D721Med (cell line): ENCODE data around the gene CLRN2.

Source experiments
- DNase-seq: peaks from one replicate; pipeline ENCODE4 v3.0.0; 2011; ENCODE audit warnings: low spot score; ENCODE audit not compliant: insufficient read length
- FAIRE-seq: peaks from 2 replicates; lab custom pipeline; 2011; peaks lifted over from hg19 to GRCh38; lab: Jason Lieb, UNC
- TF ChIP-seq, protein P1 (sequence below): IDR thresholded peaks from 2 replicates; pipeline ENCODE4 v1.5.1; 2012; ENCODE audit warnings: mild to moderate bottlenecking, control low read depth; ENCODE audit not compliant: insufficient read depth; ENCODE audit errors: missing control alignments

CLRN2 gene

DNA sequence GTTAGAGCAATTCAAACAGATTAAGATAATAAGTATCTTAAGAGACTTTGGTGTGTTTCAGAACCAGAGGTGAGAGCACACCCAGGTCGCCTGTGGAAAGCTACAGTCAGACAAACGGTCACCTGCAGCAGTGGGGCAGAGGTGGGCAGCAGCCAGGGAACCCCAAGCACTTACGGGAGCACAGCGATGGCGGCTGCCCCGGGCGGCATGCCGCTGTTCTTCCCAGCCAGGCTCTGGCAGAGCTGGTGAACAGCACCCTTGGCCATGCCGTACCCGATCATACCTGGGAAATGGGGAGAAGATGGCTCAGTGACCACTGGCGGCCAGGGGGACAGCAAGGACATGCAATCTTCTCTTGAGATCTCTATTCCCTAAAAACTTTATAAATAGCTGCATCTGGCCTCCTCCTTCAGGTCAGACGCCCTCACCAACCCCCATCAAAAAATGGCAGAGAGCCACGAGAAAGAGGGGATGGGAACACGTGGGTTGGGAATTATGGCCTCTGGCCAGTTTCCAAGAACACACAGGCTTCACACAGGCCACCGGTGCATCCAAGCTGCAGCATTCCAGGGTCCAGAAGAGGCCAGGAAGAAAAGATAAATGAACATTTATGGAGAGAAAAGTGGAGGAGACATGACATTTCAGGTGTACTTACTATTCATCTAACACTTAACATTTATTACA, 22.8 kb upstream of the CLRN2 start:
- FAIRE-seq (no peak), DNase-seq (no peak)
- TF ChIP-seq, protein P1, sequence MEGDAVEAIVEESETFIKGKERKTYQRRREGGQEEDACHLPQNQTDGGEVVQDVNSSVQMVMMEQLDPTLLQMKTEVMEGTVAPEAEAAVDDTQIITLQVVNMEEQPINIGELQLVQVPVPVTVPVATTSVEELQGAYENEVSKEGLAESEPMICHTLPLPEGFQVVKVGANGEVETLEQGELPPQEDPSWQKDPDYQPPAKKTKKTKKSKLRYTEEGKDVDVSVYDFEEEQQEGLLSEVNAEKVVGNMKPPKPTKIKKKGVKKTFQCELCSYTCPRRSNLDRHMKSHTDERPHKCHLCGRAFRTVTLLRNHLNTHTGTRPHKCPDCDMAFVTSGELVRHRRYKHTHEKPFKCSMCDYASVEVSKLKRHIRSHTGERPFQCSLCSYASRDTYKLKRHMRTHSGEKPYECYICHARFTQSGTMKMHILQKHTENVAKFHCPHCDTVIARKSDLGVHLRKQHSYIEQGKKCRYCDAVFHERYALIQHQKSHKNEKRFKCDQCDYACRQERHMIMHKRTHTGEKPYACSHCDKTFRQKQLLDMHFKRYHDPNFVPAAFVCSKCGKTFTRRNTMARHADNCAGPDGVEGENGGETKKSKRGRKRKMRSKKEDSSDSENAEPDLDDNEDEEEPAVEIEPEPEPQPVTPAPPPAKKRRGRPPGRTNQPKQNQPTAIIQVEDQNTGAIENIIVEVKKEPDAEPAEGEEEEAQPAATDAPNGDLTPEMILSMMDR, result no peak

DNA sequence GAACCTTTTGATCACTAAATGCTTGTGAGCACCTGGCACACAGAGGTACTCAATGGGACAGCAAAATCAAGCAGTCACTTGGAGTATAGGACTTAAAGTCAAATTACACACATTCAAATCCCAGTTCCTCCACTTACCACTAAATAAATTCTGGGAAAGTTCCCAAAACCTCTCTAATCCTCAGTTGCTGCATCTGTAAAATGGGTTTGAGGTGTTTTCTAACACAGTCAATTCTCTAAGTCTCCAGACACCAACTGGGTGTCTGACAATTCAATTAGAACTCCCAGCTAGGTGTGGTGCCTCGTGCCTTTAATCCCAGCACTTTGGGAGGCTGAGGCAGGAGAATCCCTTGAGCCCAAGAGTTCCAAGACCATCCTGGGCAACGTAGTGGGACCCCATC, 22.1 kb upstream of the CLRN2 start:
- TF ChIP-seq, protein P1, result no peak
- FAIRE-seq (no peak), DNase-seq (no peak)

DNA sequence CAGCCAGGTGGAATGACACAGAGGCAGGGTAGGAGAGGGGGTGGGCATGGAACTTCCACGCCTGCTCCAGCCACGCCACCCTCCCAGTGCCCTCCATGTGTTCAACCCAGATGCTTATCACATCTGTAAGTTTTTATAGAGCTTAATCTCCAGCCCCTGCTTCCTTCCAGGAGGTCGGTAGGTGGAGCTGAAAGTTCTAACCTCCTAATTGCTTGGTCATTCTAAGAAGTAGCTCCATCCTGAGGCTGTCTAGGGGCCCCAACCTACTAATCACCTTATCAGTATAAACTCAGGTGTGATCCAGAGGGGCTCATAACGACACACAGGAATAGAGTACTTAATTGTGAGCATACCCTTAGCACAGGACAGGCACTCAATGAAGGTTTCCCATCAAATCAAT, 21.3 kb upstream of the CLRN2 start:
- FAIRE-seq (no peak), DNase-seq (no peak)
- TF ChIP-seq, protein P1, result no peak

DNA sequence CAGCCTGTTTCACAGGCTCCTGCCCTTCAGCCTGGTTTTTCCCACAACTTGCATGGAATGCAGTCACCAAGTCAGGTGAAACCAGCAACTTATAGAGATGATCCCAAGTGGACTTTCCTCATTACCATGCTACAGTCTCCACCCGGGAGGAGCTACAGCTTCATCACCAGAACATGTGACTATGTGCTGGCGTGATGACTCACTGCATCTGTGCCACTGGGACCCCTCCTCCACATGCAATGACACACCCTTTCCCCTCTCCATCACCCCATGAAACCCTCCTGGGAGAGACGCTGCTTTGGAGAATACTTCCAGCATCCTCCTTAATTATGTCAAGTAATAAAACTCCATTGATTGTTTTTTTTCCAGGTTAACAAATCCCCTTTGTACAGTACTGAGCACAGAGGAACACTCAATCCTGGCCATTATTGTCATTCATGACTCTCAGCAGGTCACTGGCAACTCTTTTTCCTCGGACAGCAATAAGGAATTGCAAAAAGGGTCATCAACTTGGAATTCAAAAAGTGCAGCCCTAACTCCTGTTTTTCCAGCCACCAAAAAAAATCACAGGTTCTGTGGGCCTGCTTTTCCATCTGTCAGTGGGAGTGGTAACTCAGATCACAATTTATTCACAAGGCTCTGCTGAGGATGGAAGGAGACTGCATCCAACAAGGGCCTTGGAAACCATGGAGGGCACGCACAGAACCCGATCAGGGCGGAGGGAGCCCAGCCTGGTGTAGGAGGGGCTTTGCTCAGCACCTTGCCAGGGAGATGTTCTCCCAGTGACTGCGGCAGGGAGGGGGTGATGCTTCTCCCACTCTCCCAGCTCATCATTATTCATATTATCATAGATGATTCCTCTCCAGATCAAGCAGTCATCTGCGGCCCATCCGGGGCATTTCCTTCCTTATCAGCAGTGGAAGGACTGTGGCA, 20.4 kb upstream of the CLRN2 start:
- DNase-seq, result no peak
- TF ChIP-seq, protein P1, result no peak
- no peak for FAIRE-seq

DNA sequence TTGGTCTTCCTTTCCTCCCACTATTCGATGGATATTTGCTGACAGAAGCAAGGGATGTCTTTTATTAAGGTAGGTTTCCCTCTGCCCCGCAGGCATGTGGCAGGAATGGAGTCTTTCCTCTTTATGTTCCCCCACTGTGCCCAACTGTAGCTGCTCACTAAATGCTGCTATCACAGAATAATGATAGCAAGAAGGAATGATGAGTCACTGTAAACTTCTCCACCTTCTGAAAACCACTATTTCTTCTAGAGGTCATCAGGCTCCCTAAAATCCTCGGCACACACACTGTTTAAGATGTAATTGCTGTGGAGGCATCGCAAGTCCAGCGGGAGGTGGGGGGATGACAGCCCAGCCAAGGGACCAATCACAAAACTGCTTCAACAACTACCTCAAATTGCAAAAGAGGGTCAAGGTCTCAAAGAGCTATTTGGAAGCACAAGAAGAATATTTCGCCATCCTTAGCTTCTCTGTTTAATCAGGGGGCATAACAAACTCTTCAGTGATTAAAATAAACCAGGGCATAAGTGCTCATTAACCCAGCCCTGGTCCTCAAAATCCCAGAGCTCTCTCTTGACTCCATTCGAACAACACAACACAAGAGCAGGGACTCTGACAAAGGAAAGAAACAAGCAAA, 17.0 kb upstream of the CLRN2 start:
- FAIRE-seq (no peak), DNase-seq (no peak)
- TF ChIP-seq, protein P1, result no peak

DNA sequence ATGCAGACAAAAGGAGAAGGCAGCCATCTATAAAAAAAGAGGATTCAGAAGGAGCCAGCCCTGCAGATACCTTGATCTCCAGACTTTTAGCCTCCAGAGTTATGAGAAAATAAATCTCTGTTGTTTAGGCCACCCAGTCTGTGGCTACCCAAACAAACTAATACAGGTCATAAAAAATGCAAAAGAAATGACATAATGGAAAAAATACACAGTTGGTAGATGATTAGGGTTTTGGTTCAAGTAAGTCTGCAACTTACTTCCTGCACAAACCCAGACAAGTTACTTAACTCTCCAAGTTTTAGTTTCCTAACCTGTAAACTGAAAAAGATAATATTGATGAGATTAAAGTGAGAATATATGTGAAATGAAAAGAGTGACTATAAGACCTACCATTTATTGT, 14.4 kb upstream of the CLRN2 start:
- DNase-seq (no peak), FAIRE-seq (peak; percentile 51)
- TF ChIP-seq, protein P1, result no peak

DNA sequence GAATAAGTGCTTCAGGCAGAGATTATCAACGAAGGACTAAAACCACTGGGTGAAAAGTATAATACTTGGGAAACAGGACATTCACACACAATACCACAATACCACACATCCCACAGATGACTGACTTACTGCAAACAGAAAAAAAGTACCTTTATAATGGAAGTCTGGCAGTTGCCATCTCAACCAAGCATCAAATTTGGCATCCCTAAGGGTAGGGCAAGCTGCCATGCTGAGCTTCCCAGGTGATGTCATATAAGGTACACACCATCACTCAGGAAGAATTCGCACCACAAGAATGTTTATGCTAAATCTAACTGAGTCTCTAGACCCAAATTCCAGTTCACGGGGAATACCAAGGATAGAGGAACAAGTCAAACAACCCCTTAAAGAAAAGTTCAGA, 12.2 kb upstream of the CLRN2 start:
- FAIRE-seq (no peak), DNase-seq (no peak)
- TF ChIP-seq, protein P1, result no peak
